Measurements from ENCODE around the gene PREPL. TPM values are rescaled to one million over a fixed set of nuclear protein-coding genes. Genes with fewer than 3 reads are reported as not detected.

The PREPL gene
- total and polyA plus RNA-seq, 2 of the 13 experiments (the other 11 are each of a cell fraction or from before 2014, with no cell fraction given): 19.7 to 34.3 TPM

DNA sequence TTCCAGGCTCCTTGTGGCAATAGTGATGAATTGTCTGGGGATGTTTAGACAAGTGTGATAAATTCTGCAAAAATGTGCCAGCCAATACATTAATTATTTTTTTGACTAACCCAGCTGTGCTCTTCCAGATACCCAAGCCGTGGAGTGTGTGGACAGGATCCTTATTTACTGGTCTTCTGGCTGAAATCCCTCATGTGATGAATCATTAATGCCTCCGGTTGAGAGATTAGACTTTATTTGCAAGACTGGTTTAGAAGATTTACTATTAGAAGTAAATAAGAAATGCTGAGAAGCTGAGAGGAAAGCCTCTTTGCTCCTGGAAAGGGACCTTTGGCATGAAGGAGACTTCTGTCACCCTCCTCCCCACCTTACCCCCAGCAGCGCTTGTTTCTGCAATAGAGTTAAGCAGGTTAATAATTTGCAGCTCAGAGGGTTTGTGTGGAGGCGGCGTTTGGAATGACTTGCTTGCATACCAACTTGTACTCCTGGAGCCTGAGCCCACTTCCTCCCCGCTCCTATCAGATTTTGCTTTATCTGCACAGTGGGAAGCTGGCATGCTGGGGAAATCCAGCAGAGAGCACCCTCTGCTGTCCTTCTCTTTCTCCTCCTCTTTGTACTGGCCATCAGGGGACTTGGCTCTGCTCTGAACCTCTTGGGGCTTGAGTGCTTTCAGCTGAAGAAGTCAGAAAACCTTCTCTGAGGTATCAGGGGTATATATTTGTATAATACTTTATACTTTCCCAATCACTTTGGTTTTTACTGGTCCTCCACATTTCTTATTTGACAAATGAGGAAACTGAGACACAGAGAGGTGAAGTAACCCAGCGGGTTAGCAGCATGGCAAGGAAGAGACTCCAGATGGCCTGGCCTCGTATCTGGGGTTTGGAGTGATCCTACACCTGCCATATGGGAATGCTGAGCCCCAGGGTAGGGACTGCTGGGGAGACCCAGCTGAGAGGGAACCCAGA is 69.7 kb downstream of the PREPL start (continued):
- TF ChIP-seq NR1H2 (CRISPR knock-in tag; IDR thresholded peaks at IDR 0.05; ENCODE audit: borderline replicate concordance, low read depth) (no peak), ZNF761 (CRISPR knock-in tag; conservative IDR thresholded peaks at IDR 0.05) (no peak), HNRNPUL1 (IDR thresholded peaks at IDR 0.05; ENCODE audit: low read depth, low read length) (peak; percentile 85; the same call in 1 of the 2 replicates), ZNF256 (CRISPR knock-in tag; conservative IDR thresholded peaks at IDR 0.05) (no peak), ZNF234 (CRISPR knock-in tag; conservative IDR thresholded peaks at IDR 0.05) (no peak), ZNF235 (CRISPR knock-in tag; IDR thresholded peaks at IDR 0.05; ENCODE audit: borderline replicate concordance) (no peak), REPIN1 (CRISPR knock-in tag; IDR thresholded peaks at IDR 0.05; ENCODE audit: borderline replicate concordance, low read depth) (peak; percentile 73; the same call in 1 of the 2 replicates), JARID2 (CRISPR knock-in tag; IDR thresholded peaks at IDR 0.05; ENCODE audit: insufficient replicate concordance) (no peak), ZFP1 (CRISPR knock-in tag; IDR thresholded peaks at IDR 0.05) (0 out of 2 replicates have a peak, but pooled peaks have one; percentile 56), EED (CRISPR knock-in tag; IDR thresholded peaks at IDR 0.05) (no peak), SMAD1 (CRISPR knock-in tag; IDR thresholded peaks at IDR 0.05; ENCODE audit: borderline replicate concordance, low read depth) (peak; percentile 71; the same call in 1 of the 2 replicates), HMG20A (CRISPR knock-in tag; IDR thresholded peaks at IDR 0.05; ENCODE audit: borderline replicate concordance) (peak; percentile 56; the same call in 1 of the 2 replicates), ZNF350 (CRISPR knock-in tag; IDR thresholded peaks at IDR 0.05; ENCODE audit: borderline replicate concordance, low read depth) (peak; percentile 60; the same call in 1 of the 2 replicates), ZNF33B (CRISPR knock-in tag; IDR thresholded peaks at IDR 0.05) (no peak), ZNF674 (CRISPR knock-in tag; IDR thresholded peaks at IDR 0.05; ENCODE audit: low read depth) (no peak), ETV6 (CRISPR knock-in tag; conservative IDR thresholded peaks at IDR 0.05) (no peak; the same call in 1 of the 2 replicates), ZNF143 (CRISPR knock-in tag; IDR thresholded peaks at IDR 0.05) (no peak; the same call in 1 of the 2 replicates), U2AF1 (optimal IDR thresholded peaks at IDR 0.05; ENCODE audit: low read depth, low read length) (no peak), ZNF570 (CRISPR knock-in tag; IDR thresholded peaks at IDR 0.05; ENCODE audit: borderline replicate concordance) (no peak), HIVEP1 (CRISPR knock-in tag; IDR thresholded peaks at IDR 0.05) (no peak), ZZZ3 (CRISPR knock-in tag; IDR thresholded peaks at IDR 0.05; ENCODE audit: borderline replicate concordance) (no peak)
- TF ChIP-seq, protein P1, sequence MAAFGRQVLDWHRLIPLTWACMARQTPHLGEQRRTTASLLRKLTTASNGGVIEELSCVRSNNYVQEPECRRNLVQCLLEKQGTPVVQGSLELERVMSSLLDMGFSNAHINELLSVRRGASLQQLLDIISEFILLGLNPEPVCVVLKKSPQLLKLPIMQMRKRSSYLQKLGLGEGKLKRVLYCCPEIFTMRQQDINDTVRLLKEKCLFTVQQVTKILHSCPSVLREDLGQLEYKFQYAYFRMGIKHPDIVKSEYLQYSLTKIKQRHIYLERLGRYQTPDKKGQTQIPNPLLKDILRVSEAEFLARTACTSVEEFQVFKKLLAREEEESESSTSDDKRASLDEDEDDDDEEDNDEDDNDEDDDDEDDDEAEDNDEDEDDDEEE (CRISPR knock-in tag; IDR thresholded peaks at IDR 0.05): no peak
- TF ChIP-seq, protein P2, sequence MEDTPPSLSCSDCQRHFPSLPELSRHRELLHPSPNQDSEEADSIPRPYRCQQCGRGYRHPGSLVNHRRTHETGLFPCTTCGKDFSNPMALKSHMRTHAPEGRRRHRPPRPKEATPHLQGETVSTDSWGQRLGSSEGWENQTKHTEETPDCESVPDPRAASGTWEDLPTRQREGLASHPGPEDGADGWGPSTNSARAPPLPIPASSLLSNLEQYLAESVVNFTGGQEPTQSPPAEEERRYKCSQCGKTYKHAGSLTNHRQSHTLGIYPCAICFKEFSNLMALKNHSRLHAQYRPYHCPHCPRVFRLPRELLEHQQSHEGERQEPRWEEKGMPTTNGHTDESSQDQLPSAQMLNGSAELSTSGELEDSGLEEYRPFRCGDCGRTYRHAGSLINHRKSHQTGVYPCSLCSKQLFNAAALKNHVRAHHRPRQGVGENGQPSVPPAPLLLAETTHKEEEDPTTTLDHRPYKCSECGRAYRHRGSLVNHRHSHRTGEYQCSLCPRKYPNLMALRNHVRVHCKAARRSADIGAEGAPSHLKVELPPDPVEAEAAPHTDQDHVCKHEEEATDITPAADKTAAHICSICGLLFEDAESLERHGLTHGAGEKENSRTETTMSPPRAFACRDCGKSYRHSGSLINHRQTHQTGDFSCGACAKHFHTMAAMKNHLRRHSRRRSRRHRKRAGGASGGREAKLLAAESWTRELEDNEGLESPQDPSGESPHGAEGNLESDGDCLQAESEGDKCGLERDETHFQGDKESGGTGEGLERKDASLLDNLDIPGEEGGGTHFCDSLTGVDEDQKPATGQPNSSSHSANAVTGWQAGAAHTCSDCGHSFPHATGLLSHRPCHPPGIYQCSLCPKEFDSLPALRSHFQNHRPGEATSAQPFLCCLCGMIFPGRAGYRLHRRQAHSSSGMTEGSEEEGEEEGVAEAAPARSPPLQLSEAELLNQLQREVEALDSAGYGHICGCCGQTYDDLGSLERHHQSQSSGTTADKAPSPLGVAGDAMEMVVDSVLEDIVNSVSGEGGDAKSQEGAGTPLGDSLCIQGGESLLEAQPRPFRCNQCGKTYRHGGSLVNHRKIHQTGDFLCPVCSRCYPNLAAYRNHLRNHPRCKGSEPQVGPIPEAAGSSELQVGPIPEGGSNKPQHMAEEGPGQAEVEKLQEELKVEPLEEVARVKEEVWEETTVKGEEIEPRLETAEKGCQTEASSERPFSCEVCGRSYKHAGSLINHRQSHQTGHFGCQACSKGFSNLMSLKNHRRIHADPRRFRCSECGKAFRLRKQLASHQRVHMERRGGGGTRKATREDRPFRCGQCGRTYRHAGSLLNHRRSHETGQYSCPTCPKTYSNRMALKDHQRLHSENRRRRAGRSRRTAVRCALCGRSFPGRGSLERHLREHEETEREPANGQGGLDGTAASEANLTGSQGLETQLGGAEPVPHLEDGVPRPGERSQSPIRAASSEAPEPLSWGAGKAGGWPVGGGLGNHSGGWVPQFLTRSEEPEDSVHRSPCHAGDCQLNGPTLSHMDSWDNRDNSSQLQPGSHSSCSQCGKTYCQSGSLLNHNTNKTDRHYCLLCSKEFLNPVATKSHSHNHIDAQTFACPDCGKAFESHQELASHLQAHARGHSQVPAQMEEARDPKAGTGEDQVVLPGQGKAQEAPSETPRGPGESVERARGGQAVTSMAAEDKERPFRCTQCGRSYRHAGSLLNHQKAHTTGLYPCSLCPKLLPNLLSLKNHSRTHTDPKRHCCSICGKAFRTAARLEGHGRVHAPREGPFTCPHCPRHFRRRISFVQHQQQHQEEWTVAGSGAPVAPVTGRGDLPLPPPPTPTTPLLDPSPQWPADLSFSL (CRISPR knock-in tag; IDR thresholded peaks at IDR 0.05): no peak
